CD14-positive monocyte (primary cell): ENCODE results near the gene COTL1. TPM values are rescaled to one million over a fixed set of nuclear protein-coding genes. Genes with fewer than 3 reads are reported as not detected.
A peak's percentile ranks its signal among the peaks of the same experiment; 100 is the strongest.

ENCODE experiments used
- DNase-seq, 3 donors: peaks; one replicate each; pipeline ENCODE4 v3.0.0-alpha.2; 2011 to 2022
- H2AFZ ChIP-seq: 2 replicates; pipeline ENCODE4 v1.6.0; 2012; ENCODE audit warnings: mild to moderate bottlenecking, low read depth, low read length, inconsistent platforms; ENCODE audit not compliant: insufficient read depth, poor library complexity, severe bottlenecking
- H3K27ac ChIP-seq, 2 donors: 1 replicate in 1 of 2; 2 replicates in 1 of 2; pipeline ENCODE4 v1.5.1; 2012 to 2013; ENCODE audit warnings: low read length in 2 of 2, control low read depth in 1 of 2, inconsistent platforms in 1 of 2, low read depth in 1 of 2, mild to moderate bottlenecking in 1 of 2
- H3K27me3 ChIP-seq, 2 donors: one replicate each; pipeline versions ENCODE4 v1.6.0 to v1.6.1; 2011 to 2013; ENCODE audit warnings: low read length in 2 of 2; ENCODE audit not compliant: control insufficient read depth in 2 of 2, insufficient read depth in 2 of 2
- H3K36me3 ChIP-seq, 2 donors: replicated peaks in 1 of 2; 1 replicate in 1 of 2; 2 replicates in 1 of 2; pipeline versions ENCODE4 v1.5.1 to v1.6.1; 2012 to 2013; ENCODE audit warnings: low read length in 2 of 2, control low read depth in 1 of 2, inconsistent platforms in 1 of 2, mild to moderate bottlenecking in 1 of 2; ENCODE audit not compliant: insufficient read depth in 2 of 2, control insufficient read depth in 1 of 2
- H3K4me1 ChIP-seq, 2 donors: 1 replicate in 1 of 2; 2 replicates in 1 of 2; pipeline versions ENCODE4 v1.5.1 to v1.6.1; 2012 to 2013; ENCODE audit warnings: low read length in 2 of 2, control low read depth in 1 of 2, inconsistent platforms in 1 of 2, mild to moderate bottlenecking in 1 of 2, moderate library complexity in 1 of 2; ENCODE audit not compliant: insufficient read depth in 2 of 2, control insufficient read depth in 1 of 2
- H3K4me2 ChIP-seq: replicated peaks from 2 replicates; pipeline ENCODE3; 2012; ENCODE audit warnings: low read length, moderate library complexity, mild to moderate bottlenecking; ENCODE audit not compliant: poor library complexity, severe bottlenecking; ENCODE audit errors: extremely low read depth
- H3K4me3 ChIP-seq, 3 experiments: fragments of 200-600 bp in 1 of 3; sonication (generic) in 1 of 3; replicated peaks in 1 of 3; 1 replicate in 2 of 3; 2 replicates in 1 of 3; pipeline ENCODE4 v1.5.1; 2011 to 2013; ENCODE audit warnings: low read length in 3 of 3, mild to moderate bottlenecking in 3 of 3, control low read depth in 2 of 3, low read depth in 2 of 3, inconsistent platforms in 1 of 3, moderate library complexity in 1 of 3
- H3K79me2 ChIP-seq: 2 replicates; pipeline ENCODE4 v1.6.0; 2012; ENCODE audit warnings: mild to moderate bottlenecking, control low read depth, inconsistent platforms, low read length, moderate library complexity; ENCODE audit not compliant: insufficient read depth
- H3K9ac ChIP-seq: 2 replicates; pipeline ENCODE4 v1.6.0; 2017; ENCODE audit warnings: low read length, mild to moderate bottlenecking; ENCODE audit not compliant: insufficient read depth, poor library complexity, severe bottlenecking
- H3K9me3 ChIP-seq, 2 donors: replicated peaks in 1 of 2; 1 replicate in 1 of 2; 2 replicates in 1 of 2; pipeline versions ENCODE4 v1.5.1 to v1.6.1; 2012 to 2013; ENCODE audit warnings: low read length in 2 of 2, control low read depth in 1 of 2; ENCODE audit not compliant: control insufficient read depth in 1 of 2, insufficient read depth in 1 of 2
- H4K20me1 ChIP-seq: 2 replicates; pipeline ENCODE4 v1.6.0; 2012; ENCODE audit warnings: mild to moderate bottlenecking, low read length, control low read depth, moderate library complexity; ENCODE audit not compliant: insufficient read depth
- H3K27ac Mint-ChIP-seq, 7 donors: one replicate each; pipeline ENCODE4 v1.8.0; 2020; ENCODE audit warnings: mild to moderate bottlenecking in 7 of 7, mixed read lengths in 7 of 7, moderate library complexity in 6 of 7, inconsistent platforms in 2 of 7
- H3K27me3 Mint-ChIP-seq, 3 donors: one replicate each; pipeline ENCODE4 v1.8.0; 2021 to 2022; ENCODE audit warnings: low read depth in 3 of 3, mild to moderate bottlenecking in 3 of 3, mixed read lengths in 3 of 3, moderate library complexity in 3 of 3, inconsistent platforms in 1 of 3
- H3K36me3 Mint-ChIP-seq, 2 donors: one replicate each; pipeline ENCODE4 v1.8.0; 2020; ENCODE audit warnings: mixed read lengths in 2 of 2, inconsistent platforms in 1 of 2, mild to moderate bottlenecking in 1 of 2
- H3K4me1 Mint-ChIP-seq: one replicate; pipeline ENCODE4 v1.8.0; 2020; ENCODE audit warnings: mild to moderate bottlenecking, mixed read lengths
- H3K4me3 Mint-ChIP-seq, 2 donors: one replicate each; pipeline ENCODE4 v1.8.0; 2020; ENCODE audit warnings: mild to moderate bottlenecking in 2 of 2, mixed read lengths in 2 of 2, moderate library complexity in 1 of 2
- H3K9me3 Mint-ChIP-seq, 7 donors: one replicate each; pipeline ENCODE4 v1.8.0; 2020 to 2022; ENCODE audit warnings: mixed read lengths in 7 of 7, mild to moderate bottlenecking in 6 of 7, moderate library complexity in 6 of 7, inconsistent platforms in 2 of 7
- WGBS: methylation state at CpG from one replicate; pipeline ENCODE4 v1.1.5; 2013; ENCODE audit warnings: missing lambda C conversion rate; ENCODE audit not compliant: insufficient coverage; 5-methylcytosine and 5-hydroxymethylcytosine counted together
- intact Hi-C, 2 donors: fragments of 100-400 bp; cut with micrococcal nuclease; formaldehyde crosslinking; loops; one replicate each; pipeline versions ENCODE4 v1.15.0 to v1.15.1; 2023
- polyA plus RNA-seq, 3 donors: library from polyadenylated mRNA; depleted of rRNA in 1 of 3; unstranded in 2 of 3; stranded (reverse) in 1 of 3; fragments of 300-500 nt in 2 of 3; fragments of >200 nt in 1 of 3; fragmentation: Illumina TruSeq in 2 of 3; gene quantifications; 1 replicate in 2 of 3; 2 replicates in 1 of 3; pipeline ENCODE4 v1.2.3, GENCODE V29; 2012 to 2021
- TF ChIP-seq, protein P1 (sequence below): fragments of 200-600 bp; IDR thresholded peaks from one replicate; pipeline ENCODE4 v1.8.0; 2022; ENCODE audit warnings: antibody characterized with exemption, mild to moderate bottlenecking

Gene COTL1
- polyA plus RNA-seq, 3 donors: 648 to 1,843 (median 1,643) TPM

DNA sequence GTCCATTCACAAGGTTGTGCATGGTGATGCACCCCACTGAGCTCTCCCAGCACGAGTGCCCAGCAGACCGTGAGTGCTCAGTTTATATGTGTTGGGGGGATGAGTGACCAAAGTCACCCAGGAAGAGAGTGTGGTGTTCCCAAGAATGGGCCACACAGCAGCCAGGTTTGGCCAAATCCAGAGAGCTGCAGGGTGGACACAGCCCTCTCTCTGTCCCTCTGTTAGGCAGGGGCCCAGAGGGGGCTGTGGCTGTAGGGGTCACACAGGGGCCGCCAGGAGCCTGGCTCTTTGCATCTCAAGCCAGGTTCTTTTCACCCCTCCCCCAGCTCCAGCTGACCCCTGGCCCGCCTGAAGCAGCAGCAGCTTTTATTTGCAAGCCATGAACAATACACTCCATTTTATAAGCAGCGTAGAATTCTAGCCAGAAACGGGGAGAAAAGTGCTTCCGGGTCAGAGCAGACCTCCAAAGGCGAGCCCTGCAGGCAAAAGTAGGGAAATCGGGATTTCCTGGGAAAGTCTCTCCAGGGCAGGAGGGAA, 13.3 kb downstream of the COTL1 start:
- Mint-ChIP-seq H3K36me3 (peaks cover 66 to 80% of the 10 kb centered on the region in 2 donors), H3K9me3 (peaks cover 8 to 20% (median 13%) of the 10 kb centered on the region in 7 donors), H3K27me3 (peaks cover 0 to 7% (median 0%) of the 10 kb centered on the region in 3 donors), H3K4me1 (peaks cover 94% of the 10 kb centered on the region), H3K27ac (peak overlapping the region; percentile 95 to 100 (median 100)), H3K4me3 (peak overlapping the region; percentile 9 to 65)
- 87% methylated on average over 6 of the region's 9 CpGs for WGBS
- DNase-seq: no peak
- intact Hi-C loops: no loop called here
- peak overlapping the region; percentile 99 for H3K27ac ChIP-seq
- no peaks in the 10 kb centered on the region for H3K27me3 ChIP-seq
- TF ChIP-seq, protein P1, sequence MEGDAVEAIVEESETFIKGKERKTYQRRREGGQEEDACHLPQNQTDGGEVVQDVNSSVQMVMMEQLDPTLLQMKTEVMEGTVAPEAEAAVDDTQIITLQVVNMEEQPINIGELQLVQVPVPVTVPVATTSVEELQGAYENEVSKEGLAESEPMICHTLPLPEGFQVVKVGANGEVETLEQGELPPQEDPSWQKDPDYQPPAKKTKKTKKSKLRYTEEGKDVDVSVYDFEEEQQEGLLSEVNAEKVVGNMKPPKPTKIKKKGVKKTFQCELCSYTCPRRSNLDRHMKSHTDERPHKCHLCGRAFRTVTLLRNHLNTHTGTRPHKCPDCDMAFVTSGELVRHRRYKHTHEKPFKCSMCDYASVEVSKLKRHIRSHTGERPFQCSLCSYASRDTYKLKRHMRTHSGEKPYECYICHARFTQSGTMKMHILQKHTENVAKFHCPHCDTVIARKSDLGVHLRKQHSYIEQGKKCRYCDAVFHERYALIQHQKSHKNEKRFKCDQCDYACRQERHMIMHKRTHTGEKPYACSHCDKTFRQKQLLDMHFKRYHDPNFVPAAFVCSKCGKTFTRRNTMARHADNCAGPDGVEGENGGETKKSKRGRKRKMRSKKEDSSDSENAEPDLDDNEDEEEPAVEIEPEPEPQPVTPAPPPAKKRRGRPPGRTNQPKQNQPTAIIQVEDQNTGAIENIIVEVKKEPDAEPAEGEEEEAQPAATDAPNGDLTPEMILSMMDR: no peak
- no peak overlapping the region for H2AFZ ChIP-seq
- H3K9ac ChIP-seq: peak overlapping the region; percentile 32
- peaks cover 32 to 41% of the 10 kb centered on the region in 2 donors for H3K36me3 ChIP-seq
- H4K20me1 ChIP-seq: peaks cover 53% of the 10 kb centered on the region
- peak overlapping the region; percentile 52 for H3K4me2 ChIP-seq
- peaks cover 97 to 100% of the 10 kb centered on the region in 2 donors for H3K4me1 ChIP-seq
- H3K4me3 ChIP-seq: peak overlapping the region in 1 of 3 experiments; percentile 59
- H3K9me3 ChIP-seq: peaks cover 0 to 9% of the 10 kb centered on the region in 2 donors
- H3K79me2 ChIP-seq: peaks cover 89% of the 10 kb centered on the region

DNA sequence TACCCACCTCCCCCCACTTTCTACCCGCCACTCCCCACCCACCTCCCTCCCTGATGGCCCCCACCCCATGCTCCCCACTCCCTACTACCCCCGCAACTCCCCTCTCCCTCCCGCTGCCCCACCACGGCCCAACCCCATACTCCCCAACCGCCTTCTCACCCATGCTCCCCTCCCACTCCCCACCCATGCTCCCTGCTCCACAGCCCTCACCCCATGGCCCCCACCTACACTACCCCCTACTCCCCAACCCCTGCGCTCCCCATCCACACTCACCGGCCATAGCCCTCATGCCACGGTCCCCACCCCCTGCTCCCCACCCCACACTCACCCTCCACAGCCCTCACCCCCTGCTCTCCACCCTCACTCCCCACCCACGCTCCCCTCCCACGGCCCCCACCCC, 13.9 kb downstream of the COTL1 start:
- WGBS: 49% methylated on average over 4 of the region's 10 CpGs
- no peak overlapping the region for H2AFZ ChIP-seq
- TF ChIP-seq, protein P1: no peak
- H3K4me3 Mint-ChIP-seq: peak overlapping the region in 1 of 2 donors; percentile 73
- H3K9me3 ChIP-seq: peaks cover 0 to 9% of the 10 kb centered on the region in 2 donors
- peak overlapping the region in 1 of 3 experiments; percentile 59 for H3K4me3 ChIP-seq
- H4K20me1 ChIP-seq: peaks cover 48% of the 10 kb centered on the region
- no peaks in the 10 kb centered on the region for H3K27me3 ChIP-seq
- no peak for DNase-seq
- peak overlapping the region; percentile 67 for H3K9ac ChIP-seq
- H3K27ac ChIP-seq: peak overlapping the region; percentile 99
- peak overlapping the region; percentile 52 for H3K4me2 ChIP-seq
- intact Hi-C loops: no loop called here
- peaks cover 97 to 100% of the 10 kb centered on the region in 2 donors for H3K4me1 ChIP-seq
- H3K36me3 Mint-ChIP-seq: peaks cover 63 to 78% of the 10 kb centered on the region in 2 donors
- peaks cover 0 to 7% (median 0%) of the 10 kb centered on the region in 3 donors for H3K27me3 Mint-ChIP-seq
- peaks cover 27 to 35% of the 10 kb centered on the region in 2 donors for H3K36me3 ChIP-seq
- peak overlapping the region; percentile 99 to 100 (median 100) for H3K27ac Mint-ChIP-seq
- H3K9me3 Mint-ChIP-seq: peaks cover 4 to 17% (median 12%) of the 10 kb centered on the region in 7 donors
- peaks cover 87% of the 10 kb centered on the region for H3K79me2 ChIP-seq
- peaks cover 93% of the 10 kb centered on the region for H3K4me1 Mint-ChIP-seq
